HCT116 (cell line): Measurements from ENCODE around the gene NELL1. TPM values are rescaled to one million over a fixed set of nuclear protein-coding genes. Genes with fewer than 3 reads are reported as not detected.

ENCODE experiments used
- ATAC-seq: fragments of 200-7000 bp; cut with Tn5 transposase; 2 replicates; pipeline ENCODE4 v1.9.1; 2020; ENCODE audit warnings: mild to moderate bottlenecking, moderate library complexity
- BruUV-seq: library from RNA; stranded (reverse); fragments of 400-500 nt; replicated peaks from 2 replicates; lab custom pipeline; 2021; lab: Mats Ljungman, UMichigan
- CTCF ChIA-PET: fragments of 300-600 bp; sonication (Branson Sonifier 250); formaldehyde crosslinking; loops from one replicate; lab custom pipeline; 2021; ENCODE audit warnings: antibody characterized with exemption; lab: Charles Lee
- POLR2A ChIA-PET: fragments of 300-600, 350-600 bp; sonication (Branson Sonifier 250); formaldehyde crosslinking; loops from one replicate; lab custom pipeline; 2021; ENCODE audit warnings: antibody characterized with exemption; lab: Charles Lee
- RAD21 ChIA-PET, 2 experiments: fragments of 300-600 bp; sonication (Branson Sonifier 250); formaldehyde crosslinking; loops; one replicate each; lab custom pipeline; 2023; ENCODE audit warnings: low total read pairs in 2 of 2; ENCODE audit not compliant: uncharacterized antibody in 2 of 2, unreplicated experiment in 2 of 2, low non-redundant PET in 1 of 2; lab: Charles Lee
- DNase-seq: peaks from one replicate; pipeline ENCODE4 v3.0.0-alpha.2; 2010; ENCODE audit warnings: low read depth, low spot score
- H2AFZ ChIP-seq: fragments of 200-600 bp; shearing (Covaris generic), sonication (generic); 2 replicates; pipeline ENCODE4 v1.6.1; 2017; ENCODE audit warnings: low read depth, mixed run types, mixed read lengths, antibody characterized with exemption, low read length; ENCODE audit not compliant: poor library complexity, severe bottlenecking
- H3K27ac ChIP-seq: 2 replicates; pipeline ENCODE4 v1.5.1; 2012; ENCODE audit warnings: low read depth, low read length
- H3K27me3 ChIP-seq: fragments of 200-600 bp; sonication (generic); 2 replicates; pipeline ENCODE4 v1.6.1; 2016; ENCODE audit warnings: mixed run types, low read length, mixed read lengths; ENCODE audit not compliant: insufficient read depth
- H3K36me3 ChIP-seq, 2 experiments: fragments of 200-500 bp in 1 of 2; fragments of 200-600 bp in 1 of 2; sonication (Bioruptor generic) in 1 of 2; sonication (generic) in 1 of 2; 2 replicates each; pipeline versions ENCODE4 v1.5.1 to v1.6.1; 2014 to 2016; ENCODE audit warnings: low read length in 2 of 2, inconsistent platforms in 1 of 2, mixed read lengths in 1 of 2, mixed run types in 1 of 2; ENCODE audit not compliant: insufficient read depth in 2 of 2, control insufficient read depth in 1 of 2
- H3K4me1 ChIP-seq, 2 experiments: fragments of 200-600 bp in 1 of 2; sonication (generic) in 1 of 2; 2 replicates each; pipeline versions ENCODE4 v1.5.1 to v1.6.1; 2012 to 2017; ENCODE audit warnings: low read length in 2 of 2, inconsistent platforms in 1 of 2, mild to moderate bottlenecking in 1 of 2, mixed read lengths in 1 of 2, mixed run types in 1 of 2, moderate library complexity in 1 of 2; ENCODE audit not compliant: insufficient read depth in 2 of 2, control insufficient read depth in 1 of 2
- H3K4me2 ChIP-seq: fragments of 200-600 bp; sonication (generic); 2 replicates; pipeline ENCODE4 v1.6.1; 2017; ENCODE audit warnings: mixed run types, low read length, mixed read lengths
- H3K4me3 ChIP-seq, 2 experiments: fragments of 200-600 bp in 1 of 2; sonication (generic) in 1 of 2; replicated peaks in 1 of 2; 2 replicates each; pipeline ENCODE4 v1.5.1; 2011 to 2016; ENCODE audit warnings: low read length in 2 of 2, control low read depth in 1 of 2, low read depth in 1 of 2, mild to moderate bottlenecking in 1 of 2, mixed read lengths in 1 of 2, mixed run types in 1 of 2
- H3K79me2 ChIP-seq: fragments of 200-600 bp; sonication (generic); 2 replicates; pipeline ENCODE4 v1.6.1; 2017; ENCODE audit warnings: mild to moderate bottlenecking, mixed run types, low read length, moderate library complexity, mixed read lengths; ENCODE audit not compliant: insufficient read depth
- H3K9ac ChIP-seq: fragments of 200-600 bp; sonication (generic); 2 replicates; pipeline ENCODE4 v1.6.1; 2016; ENCODE audit warnings: low read length, mixed read lengths
- H3K9me2 ChIP-seq: fragments of 200-600 bp; sonication (generic), shearing (Covaris generic); 2 replicates; pipeline ENCODE4 v1.6.1; 2017; ENCODE audit warnings: mixed run types, mild to moderate bottlenecking, moderate library complexity; ENCODE audit not compliant: insufficient read depth
- H3K9me3 ChIP-seq, 2 experiments: fragments of 200-500 bp in 1 of 2; fragments of 200-600 bp in 1 of 2; sonication (Bioruptor generic) in 1 of 2; sonication (generic) in 1 of 2; 2 replicates each; pipeline ENCODE4 v1.6.1; 2014 to 2017; ENCODE audit warnings: low read length in 2 of 2, mixed read lengths in 2 of 2, inconsistent platforms in 1 of 2, low read depth in 1 of 2, mild to moderate bottlenecking in 1 of 2, mixed run types in 1 of 2, moderate library complexity in 1 of 2; ENCODE audit not compliant: control insufficient read depth in 1 of 2, insufficient read depth in 1 of 2
- H4K20me1 ChIP-seq: fragments of 200-600 bp; sonication (generic), shearing (Covaris generic); 2 replicates; pipeline ENCODE4 v1.6.1; 2017; ENCODE audit warnings: mixed run types, mild to moderate bottlenecking, moderate library complexity; ENCODE audit not compliant: insufficient read depth
- CEBPB ChIP-seq: IDR thresholded peaks from 2 replicates; pipeline ENCODE4 v1.6.1; 2012; ENCODE audit warnings: low read depth
- SP1 ChIP-seq: IDR thresholded peaks from 2 replicates; pipeline ENCODE4 v1.6.1; 2012; ENCODE audit warnings: low read depth
- ZFX ChIP-seq: fragments of 450-650 bp; IDR thresholded peaks from 2 replicates; pipeline ENCODE4 v1.6.1; 2017
- intact Hi-C: fragments of 100-400 bp; cut with micrococcal nuclease; formaldehyde crosslinking; loops from 2 replicates; pipeline ENCODE4 v1.10.0; 2022
- total RNA-seq: library from RNA; stranded (reverse); gene quantifications from one replicate; pipeline ENCODE4 v1.2.1, GENCODE V29; 2021; ENCODE audit not compliant: unreplicated experiment
- TF ChIP-seq, protein P1 (sequence below): IDR thresholded peaks from 2 replicates; pipeline ENCODE4 v1.6.1; 2011; ENCODE audit warnings: mild to moderate bottlenecking, low read length, moderate library complexity; ENCODE audit not compliant: insufficient replicate concordance; ENCODE audit errors: extremely low read depth
- TF ChIP-seq, protein P2 (sequence below): IDR thresholded peaks from 2 replicates; pipeline ENCODE4 v1.6.1; 2012
- TF ChIP-seq, protein P3 (sequence below): IDR thresholded peaks from 2 replicates; pipeline ENCODE4 v1.6.1; 2012; ENCODE audit warnings: low read depth

NELL1 gene
- total RNA-seq, 1 experiment from 2014 or later, result not detected

DNA sequence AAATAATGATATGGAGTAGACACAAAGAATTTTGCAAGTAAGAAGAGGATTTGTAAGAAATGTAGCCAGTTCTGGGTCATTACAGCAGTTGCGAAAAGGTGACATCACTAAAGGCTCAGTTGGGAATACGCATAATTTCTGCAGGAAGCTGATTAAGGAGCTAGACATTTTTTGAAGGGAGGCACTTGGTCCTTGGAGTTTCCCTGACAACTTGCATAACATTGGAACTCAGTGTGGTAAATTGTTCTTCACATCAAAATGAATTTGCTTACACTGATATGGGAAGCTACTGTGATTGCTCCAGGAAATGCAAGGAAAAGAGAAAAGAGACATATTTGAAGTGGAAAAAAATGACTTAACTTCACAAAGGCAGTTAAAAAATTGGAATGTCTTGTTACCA is 626.1 kb downstream of the NELL1 start:
- no peaks in the 10 kb centered on the region for H3K4me1 ChIP-seq
- H3K27ac ChIP-seq, result no peak overlapping the region
- no peaks in the 10 kb centered on the region for H3K79me2 ChIP-seq
- H3K4me2 ChIP-seq, result no peak overlapping the region
- H3K9me2 ChIP-seq, result no peaks in the 10 kb centered on the region
- H4K20me1 ChIP-seq, result no peaks in the 10 kb centered on the region
- DNase-seq, result no peak
- ChIA-PET POLR2A (no interaction called here), RAD21 (no interaction called here), CTCF (no interaction called here)
- intact Hi-C loops, result no loop called here
- no peaks in the 10 kb centered on the region for H3K27me3 ChIP-seq
- no peaks in the 10 kb centered on the region for H3K36me3 ChIP-seq
- no TSS peak for BruUV-seq
- no peak for TF ChIP-seq ZFX
- TF ChIP-seq, protein P1, sequence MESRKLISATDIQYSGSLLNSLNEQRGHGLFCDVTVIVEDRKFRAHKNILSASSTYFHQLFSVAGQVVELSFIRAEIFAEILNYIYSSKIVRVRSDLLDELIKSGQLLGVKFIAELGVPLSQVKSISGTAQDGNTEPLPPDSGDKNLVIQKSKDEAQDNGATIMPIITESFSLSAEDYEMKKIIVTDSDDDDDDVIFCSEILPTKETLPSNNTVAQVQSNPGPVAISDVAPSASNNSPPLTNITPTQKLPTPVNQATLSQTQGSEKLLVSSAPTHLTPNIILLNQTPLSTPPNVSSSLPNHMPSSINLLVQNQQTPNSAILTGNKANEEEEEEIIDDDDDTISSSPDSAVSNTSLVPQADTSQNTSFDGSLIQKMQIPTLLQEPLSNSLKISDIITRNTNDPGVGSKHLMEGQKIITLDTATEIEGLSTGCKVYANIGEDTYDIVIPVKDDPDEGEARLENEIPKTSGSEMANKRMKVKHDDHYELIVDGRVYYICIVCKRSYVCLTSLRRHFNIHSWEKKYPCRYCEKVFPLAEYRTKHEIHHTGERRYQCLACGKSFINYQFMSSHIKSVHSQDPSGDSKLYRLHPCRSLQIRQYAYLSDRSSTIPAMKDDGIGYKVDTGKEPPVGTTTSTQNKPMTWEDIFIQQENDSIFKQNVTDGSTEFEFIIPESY, result no peak
- TF ChIP-seq, protein P2, sequence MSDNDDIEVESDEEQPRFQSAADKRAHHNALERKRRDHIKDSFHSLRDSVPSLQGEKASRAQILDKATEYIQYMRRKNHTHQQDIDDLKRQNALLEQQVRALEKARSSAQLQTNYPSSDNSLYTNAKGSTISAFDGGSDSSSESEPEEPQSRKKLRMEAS, result no peak
- TF ChIP-seq SP1, result no peak
- no peak for TF ChIP-seq CEBPB
- peaks cover 7 to 8% of the 10 kb centered on the region in 2 experiments; a peak in 2 of 4 replicates for H3K9me3 ChIP-seq
- no peak overlapping the region for H2AFZ ChIP-seq
- H3K9ac ChIP-seq, result no peak overlapping the region
- ATAC-seq, result no peak
- no peak overlapping the region for H3K4me3 ChIP-seq

DNA sequence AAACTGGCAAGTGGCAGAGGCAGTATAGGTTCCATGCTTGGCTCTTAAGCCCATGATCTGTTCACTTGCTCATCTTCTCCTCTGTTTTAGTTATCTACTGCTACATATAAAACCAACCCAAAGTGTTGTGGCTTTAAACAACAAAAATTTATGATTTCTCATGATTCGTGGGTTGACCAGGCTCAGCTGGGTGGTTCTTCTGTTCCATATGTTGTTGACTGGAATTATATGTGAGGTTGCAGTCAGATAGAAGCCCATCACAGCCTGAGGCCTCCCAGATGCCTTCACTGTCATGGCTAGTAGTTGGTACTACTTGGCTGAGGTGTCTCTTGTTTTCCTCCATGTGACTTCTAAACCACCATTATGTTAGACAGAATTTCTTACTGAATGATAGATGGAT is 632.6 kb downstream of the NELL1 start:
- H3K4me1 ChIP-seq, result no peaks in the 10 kb centered on the region
- BruUV-seq, result no TSS peak
- intact Hi-C loops, result no loop called here
- no peaks in the 10 kb centered on the region for H3K79me2 ChIP-seq
- H3K9me3 ChIP-seq, result peaks cover 3 to 5% of the 10 kb centered on the region in 2 experiments; a peak in 2 of 4 replicates
- RAD21 ChIA-PET, result no interaction called here
- H3K36me3 ChIP-seq, result no peaks in the 10 kb centered on the region
- no peak overlapping the region for H3K4me2 ChIP-seq
- DNase-seq (no peak), ATAC-seq (no peak)
- TF ChIP-seq, protein P3, sequence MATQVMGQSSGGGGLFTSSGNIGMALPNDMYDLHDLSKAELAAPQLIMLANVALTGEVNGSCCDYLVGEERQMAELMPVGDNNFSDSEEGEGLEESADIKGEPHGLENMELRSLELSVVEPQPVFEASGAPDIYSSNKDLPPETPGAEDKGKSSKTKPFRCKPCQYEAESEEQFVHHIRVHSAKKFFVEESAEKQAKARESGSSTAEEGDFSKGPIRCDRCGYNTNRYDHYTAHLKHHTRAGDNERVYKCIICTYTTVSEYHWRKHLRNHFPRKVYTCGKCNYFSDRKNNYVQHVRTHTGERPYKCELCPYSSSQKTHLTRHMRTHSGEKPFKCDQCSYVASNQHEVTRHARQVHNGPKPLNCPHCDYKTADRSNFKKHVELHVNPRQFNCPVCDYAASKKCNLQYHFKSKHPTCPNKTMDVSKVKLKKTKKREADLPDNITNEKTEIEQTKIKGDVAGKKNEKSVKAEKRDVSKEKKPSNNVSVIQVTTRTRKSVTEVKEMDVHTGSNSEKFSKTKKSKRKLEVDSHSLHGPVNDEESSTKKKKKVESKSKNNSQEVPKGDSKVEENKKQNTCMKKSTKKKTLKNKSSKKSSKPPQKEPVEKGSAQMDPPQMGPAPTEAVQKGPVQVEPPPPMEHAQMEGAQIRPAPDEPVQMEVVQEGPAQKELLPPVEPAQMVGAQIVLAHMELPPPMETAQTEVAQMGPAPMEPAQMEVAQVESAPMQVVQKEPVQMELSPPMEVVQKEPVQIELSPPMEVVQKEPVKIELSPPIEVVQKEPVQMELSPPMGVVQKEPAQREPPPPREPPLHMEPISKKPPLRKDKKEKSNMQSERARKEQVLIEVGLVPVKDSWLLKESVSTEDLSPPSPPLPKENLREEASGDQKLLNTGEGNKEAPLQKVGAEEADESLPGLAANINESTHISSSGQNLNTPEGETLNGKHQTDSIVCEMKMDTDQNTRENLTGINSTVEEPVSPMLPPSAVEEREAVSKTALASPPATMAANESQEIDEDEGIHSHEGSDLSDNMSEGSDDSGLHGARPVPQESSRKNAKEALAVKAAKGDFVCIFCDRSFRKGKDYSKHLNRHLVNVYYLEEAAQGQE, result no peak
- CTCF ChIA-PET, result no interaction called here
- H3K27ac ChIP-seq, result no peak overlapping the region
- H3K9me2 ChIP-seq, result no peaks in the 10 kb centered on the region
- no peak overlapping the region for H3K4me3 ChIP-seq
- no peaks in the 10 kb centered on the region for H4K20me1 ChIP-seq
- H3K9ac ChIP-seq, result no peak overlapping the region
- POLR2A ChIA-PET, result no interaction called here
- no peaks in the 10 kb centered on the region for H3K27me3 ChIP-seq
- H2AFZ ChIP-seq, result no peak overlapping the region
